ENCODE results near the gene SGMS1. TPM values are rescaled to one million over a fixed set of nuclear protein-coding genes. Genes with fewer than 3 reads are reported as not detected.
A peak's percentile ranks its signal among the peaks of the same experiment; 100 is the strongest.

SGMS1 gene
- polyA plus RNA-seq, 1 of the 3 experiments (the other 2 are of a cell fraction), result 6.3 TPM

- H3K9me2 ChIP-seq, result no peaks in the 10 kb centered on the region
- no peaks in the 10 kb centered on the region for H3K79me2 ChIP-seq (ENCODE audit: insufficient read depth)
- H3K27me3 ChIP-seq (ENCODE audit: insufficient read depth), result no peaks in the 10 kb centered on the region
- TF ChIP-seq MXI1 (IDR thresholded peaks at IDR 0.05; ENCODE audit: low read depth, low read length) (no peak), SMC3 (IDR thresholded peaks at IDR 0.05; ENCODE audit: low read depth, low read length) (no peak), TAF1 (IDR thresholded peaks at IDR 0.05; ENCODE audit: borderline replicate concordance, low read depth, low read length) (no peak), FOXM1 (IDR thresholded peaks at IDR 0.05; ENCODE audit: low read depth) (no peak), NFIC (IDR thresholded peaks at IDR 0.05; ENCODE audit: borderline replicate concordance) (no peak), RFX5 (IDR thresholded peaks at IDR 0.05; ENCODE audit: low read length) (no peak), TEAD4 (IDR thresholded peaks at IDR 0.05; ENCODE audit: borderline replicate concordance, insufficient read depth) (no peak), RXRA (IDR thresholded peaks at IDR 0.05; ENCODE audit: borderline replicate concordance, low read depth) (no peak), RCOR1 (IDR thresholded peaks at IDR 0.05; ENCODE audit: low read length) (no peak)
- CTCF ChIA-PET, result interaction anchor here (1.4 to 1.7 kb wide), 2 partner anchors 12 kb away, joined by 3 to 4 read pairs; no protein-coding TSS in a partner anchor
- no peaks in the 10 kb centered on the region for H3K9me3 ChIP-seq
- POLR2A ChIA-PET, result no interaction called here
- H3F3A ChIP-seq (replicated peaks; ENCODE audit: insufficient read depth), result peaks cover 19% of the 10 kb centered on the region
- no peak overlapping the region for H3K4me3 ChIP-seq (ENCODE audit: low read depth in 2 of 2, low read length in 1 of 2)
- no peak overlapping the region for H3K9ac ChIP-seq
- H3K4me1 ChIP-seq (ENCODE audit: control insufficient read depth in 1 of 2, insufficient read depth in 2 of 2, low read depth in 1 of 2, low read length in 1 of 2), result peaks cover 0 to 32% of the 10 kb centered on the region in 2 experiments
- DNase-seq, result no peak
- no peak overlapping the region for H3K27ac ChIP-seq (ENCODE audit: low read depth in 2 of 2, low read length in 1 of 2)
- 97% methylated on average over 2 of the region's 2 CpGs for WGBS (ENCODE audit: low lambda C conversion rate)
- H3K4me2 ChIP-seq, result no peak overlapping the region
- no peaks in the 10 kb centered on the region for H4K20me1 ChIP-seq (ENCODE audit: insufficient read depth)
- no peak overlapping the region for H2AFZ ChIP-seq (ENCODE audit: low read depth)
- peaks cover 0 to 3% of the 10 kb centered on the region in 2 experiments for H3K36me3 ChIP-seq (replicated peaks in 1 of 2; ENCODE audit: control insufficient read depth in 1 of 2, insufficient read depth in 2 of 2, low read length in 1 of 2)
Observed at GRCh38 chr10:50324046-50324445, 299.7 kb downstream of the SGMS1 start.

GRCh38 chr10:50322077-50322476 is 301.7 kb downstream of the SGMS1 start:
- Histone ChIP-seq H3K79me2 (ENCODE audit: insufficient read depth) (no peaks in the 10 kb centered on the region), H3F3A (replicated peaks; ENCODE audit: insufficient read depth) (peaks cover 15% of the 10 kb centered on the region), H3K36me3 (replicated peaks in 1 of 2; ENCODE audit: control insufficient read depth in 1 of 2, insufficient read depth in 2 of 2, low read length in 1 of 2) (peaks cover 0 to 3% of the 10 kb centered on the region in 2 experiments), H4K20me1 (ENCODE audit: insufficient read depth) (no peaks in the 10 kb centered on the region), H3K4me2 (no peak overlapping the region), H3K27ac (ENCODE audit: low read depth in 2 of 2, low read length in 1 of 2) (peak overlapping the region in 1 of 2 experiments; percentile 34; a peak in 1 of 4 replicates), H3K4me1 (ENCODE audit: control insufficient read depth in 1 of 2, insufficient read depth in 2 of 2, low read depth in 1 of 2, low read length in 1 of 2) (peaks cover 0 to 32% of the 10 kb centered on the region in 2 experiments), H3K4me3 (ENCODE audit: low read depth in 2 of 2, low read length in 1 of 2) (no peak overlapping the region), H3K27me3 (ENCODE audit: insufficient read depth) (no peaks in the 10 kb centered on the region), H3K9ac (no peak overlapping the region), H3K9me3 (no peaks in the 10 kb centered on the region), H3K9me2 (no peaks in the 10 kb centered on the region), H2AFZ (ENCODE audit: low read depth) (no peak overlapping the region)
- CTCF ChIA-PET, result interaction anchor here (1.7 kb wide), 1 partner anchor 14 kb away, joined by 4 read pairs; no protein-coding TSS in a partner anchor
- no peak for DNase-seq
- 82% methylated on average over 3 of the region's 3 CpGs for WGBS (ENCODE audit: low lambda C conversion rate)
- TF ChIP-seq JUND (IDR thresholded peaks at IDR 0.05), result no peak
- POLR2A ChIA-PET, result no interaction called here

DNA sequence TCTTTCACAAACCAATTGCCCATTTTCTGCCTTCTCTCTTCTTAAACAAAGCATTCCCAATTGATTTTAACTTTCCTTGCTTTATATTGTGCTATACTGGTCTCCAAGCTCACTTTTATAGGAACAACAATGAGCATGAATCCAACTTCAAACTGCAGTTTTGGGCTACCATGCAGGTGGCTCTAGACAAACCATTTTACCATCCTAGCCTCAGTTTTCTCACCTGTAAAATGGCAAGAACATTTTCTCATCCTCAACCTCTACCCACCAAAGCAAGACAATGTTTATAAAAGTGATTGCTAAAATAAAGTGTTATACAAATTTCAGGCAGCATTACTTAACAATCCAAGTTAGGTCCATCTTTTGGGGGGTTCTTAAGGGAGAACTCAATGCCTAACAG is 305.6 kb downstream of the SGMS1 start:
- H3K4me2 ChIP-seq, result no peak overlapping the region
- no peaks in the 10 kb centered on the region for H3K27me3 ChIP-seq (ENCODE audit: insufficient read depth)
- H2AFZ ChIP-seq (ENCODE audit: low read depth), result no peak overlapping the region
- H4K20me1 ChIP-seq (ENCODE audit: insufficient read depth), result no peaks in the 10 kb centered on the region
- ChIA-PET CTCF (no interaction called here), POLR2A (no interaction called here)
- no peak overlapping the region for H3K9ac ChIP-seq
- peaks cover 0 to 18% of the 10 kb centered on the region in 2 experiments; a peak in 2 of 4 replicates for H3K4me1 ChIP-seq (ENCODE audit: control insufficient read depth in 1 of 2, insufficient read depth in 2 of 2, low read depth in 1 of 2, low read length in 1 of 2)
- TF ChIP-seq FOXM1 (IDR thresholded peaks at IDR 0.05; ENCODE audit: low read depth) (no peak), PBX3 (IDR thresholded peaks at IDR 0.05) (no peak), FOXJ3 (CRISPR knock-in tag; IDR thresholded peaks at IDR 0.05) (no peak), CHD2 (IDR thresholded peaks at IDR 0.05; ENCODE audit: low read length, partially characterized antibody) (no peak), TAF1 (IDR thresholded peaks at IDR 0.05; ENCODE audit: borderline replicate concordance, low read depth, low read length) (no peak)
- TF ChIP-seq, protein P1, sequence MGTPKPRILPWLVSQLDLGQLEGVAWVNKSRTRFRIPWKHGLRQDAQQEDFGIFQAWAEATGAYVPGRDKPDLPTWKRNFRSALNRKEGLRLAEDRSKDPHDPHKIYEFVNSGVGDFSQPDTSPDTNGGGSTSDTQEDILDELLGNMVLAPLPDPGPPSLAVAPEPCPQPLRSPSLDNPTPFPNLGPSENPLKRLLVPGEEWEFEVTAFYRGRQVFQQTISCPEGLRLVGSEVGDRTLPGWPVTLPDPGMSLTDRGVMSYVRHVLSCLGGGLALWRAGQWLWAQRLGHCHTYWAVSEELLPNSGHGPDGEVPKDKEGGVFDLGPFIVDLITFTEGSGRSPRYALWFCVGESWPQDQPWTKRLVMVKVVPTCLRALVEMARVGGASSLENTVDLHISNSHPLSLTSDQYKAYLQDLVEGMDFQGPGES (IDR thresholded peaks at IDR 0.05; ENCODE audit: low read depth, low read length), result no peak
- H3K9me3 ChIP-seq, result no peaks in the 10 kb centered on the region
- no peaks in the 10 kb centered on the region for H3K79me2 ChIP-seq (ENCODE audit: insufficient read depth)
- no peak overlapping the region for H3K4me3 ChIP-seq (ENCODE audit: low read depth in 2 of 2, low read length in 1 of 2)
- H3K36me3 ChIP-seq (replicated peaks in 1 of 2; ENCODE audit: control insufficient read depth in 1 of 2, insufficient read depth in 2 of 2, low read length in 1 of 2), result no peaks in the 10 kb centered on the region
- no peak overlapping the region for H3K27ac ChIP-seq (ENCODE audit: low read depth in 2 of 2, low read length in 1 of 2)
- H3F3A ChIP-seq (replicated peaks; ENCODE audit: insufficient read depth), result no peaks in the 10 kb centered on the region
- no peaks in the 10 kb centered on the region for H3K9me2 ChIP-seq
- no peak for DNase-seq
